Panc1 (cell line): ENCODE data around the gene RMND5A. TPM values are rescaled to one million over a fixed set of nuclear protein-coding genes. Genes with fewer than 3 reads are reported as not detected.

Experiments
- ATAC-seq: fragments of 200-7000 bp; cut with Tn5 transposase; 2 replicates; pipeline ENCODE4 v1.9.1; 2020; ENCODE audit warnings: mild to moderate bottlenecking, moderate library complexity
- BruUV-seq: library from RNA; stranded (reverse); fragments of 400-500 nt; replicated peaks from 2 replicates; lab custom pipeline; 2021; lab: Mats Ljungman, UMichigan
- CTCF ChIA-PET: fragments of 300-600 bp; sonication (Branson Sonifier 250); formaldehyde crosslinking; loops from one replicate; lab custom pipeline; 2022; ENCODE audit warnings: antibody characterized with exemption; lab: Charles Lee
- POLR2A ChIA-PET: fragments of 300-600 bp; sonication (Branson Sonifier 250); formaldehyde crosslinking; loops from one replicate; lab custom pipeline; 2022; ENCODE audit warnings: antibody characterized with exemption; lab: Charles Lee
- DNase-seq: peaks from one replicate; pipeline ENCODE4 v3.0.0-alpha.2; 2010; ENCODE audit warnings: low read depth, low spot score
- H3K27ac ChIP-seq: 2 replicates; pipeline ENCODE4 v1.5.1; 2011; ENCODE audit warnings: mild to moderate bottlenecking, low read length, inconsistent platforms
- H3K27me3 ChIP-seq: fragments of 200-500 bp; sonication (Bioruptor generic); 2 replicates; pipeline ENCODE4 v1.6.0; 2014; ENCODE audit warnings: low read length, inconsistent platforms; ENCODE audit not compliant: control insufficient read depth, insufficient read depth
- H3K36me3 ChIP-seq: fragments of 200-500 bp; sonication (Bioruptor generic); 2 replicates; pipeline ENCODE4 v1.5.1; 2014; ENCODE audit warnings: inconsistent platforms, mild to moderate bottlenecking, low read length, moderate library complexity; ENCODE audit not compliant: control insufficient read depth, insufficient read depth
- H3K4me1 ChIP-seq: 2 replicates; pipeline ENCODE4 v1.5.1; 2011; ENCODE audit warnings: inconsistent platforms, mild to moderate bottlenecking, low read length, moderate library complexity; ENCODE audit not compliant: control insufficient read depth, insufficient read depth
- H3K4me3 ChIP-seq, 2 experiments: 2 replicates each; pipeline ENCODE4 v1.5.1; 2011 to 2012; ENCODE audit warnings: low read depth in 2 of 2, low read length in 2 of 2, mild to moderate bottlenecking in 2 of 2, inconsistent platforms in 1 of 2, moderate library complexity in 1 of 2
- H3K9me3 ChIP-seq: fragments of 200-500 bp; sonication (Bioruptor generic); 2 replicates; pipeline ENCODE4 v1.5.1; 2014; ENCODE audit warnings: low read depth, mild to moderate bottlenecking, inconsistent platforms, low read length, moderate library complexity; ENCODE audit not compliant: control insufficient read depth, insufficient read depth
- POLR2AphosphoS5 ChIP-seq: IDR thresholded peaks from 2 replicates; pipeline ENCODE4 v1.6.1; 2012; ENCODE audit warnings: mild to moderate bottlenecking, low read depth, low read length, moderate library complexity
- REST ChIP-seq, 2 experiments: IDR thresholded peaks; 2 replicates each; pipeline ENCODE4 v1.6.1; 2011 to 2012; ENCODE audit warnings: low read depth in 2 of 2, control low read depth in 1 of 2, low read length in 1 of 2, mild to moderate bottlenecking in 1 of 2, moderate library complexity in 1 of 2; ENCODE audit not compliant: insufficient read depth in 1 of 2
- SIN3A ChIP-seq: IDR thresholded peaks from 2 replicates; pipeline ENCODE4 v1.6.1; 2012; ENCODE audit warnings: low read depth, mild to moderate bottlenecking, low read length, moderate library complexity, borderline replicate concordance; ENCODE audit not compliant: insufficient read depth
- TCF7L2 ChIP-seq: IDR thresholded peaks from 2 replicates; pipeline ENCODE4 v1.6.1; 2011; ENCODE audit warnings: mild to moderate bottlenecking, low read depth, low read length, inconsistent platforms
- in situ Hi-C: cut with HindIII; loops from 2 replicates; pipeline ENCODE4 v1.10.0; 2016; ENCODE audit warnings: low sequenced_read_pairs, low pct_unique_long_range_greater_than_20kb
- intact Hi-C: fragments of 100-400 bp; cut with micrococcal nuclease; formaldehyde crosslinking; loops from one replicate; pipeline ENCODE4 v1.10.0; 2022; ENCODE audit not compliant: unreplicated experiment
- total RNA-seq: library from RNA; stranded (reverse); gene quantifications from one replicate; pipeline ENCODE4 v1.2.1, GENCODE V29; 2021; ENCODE audit not compliant: unreplicated experiment
- TF ChIP-seq, protein P1 (sequence below): fragments of 450-650 bp; IDR thresholded peaks from 2 replicates; pipeline ENCODE4 v1.5.1; 2017; ENCODE audit warnings: mild to moderate bottlenecking

The RMND5A gene
- total RNA-seq, 1 experiment from 2014 or later, result 42.8 TPM

DNA sequence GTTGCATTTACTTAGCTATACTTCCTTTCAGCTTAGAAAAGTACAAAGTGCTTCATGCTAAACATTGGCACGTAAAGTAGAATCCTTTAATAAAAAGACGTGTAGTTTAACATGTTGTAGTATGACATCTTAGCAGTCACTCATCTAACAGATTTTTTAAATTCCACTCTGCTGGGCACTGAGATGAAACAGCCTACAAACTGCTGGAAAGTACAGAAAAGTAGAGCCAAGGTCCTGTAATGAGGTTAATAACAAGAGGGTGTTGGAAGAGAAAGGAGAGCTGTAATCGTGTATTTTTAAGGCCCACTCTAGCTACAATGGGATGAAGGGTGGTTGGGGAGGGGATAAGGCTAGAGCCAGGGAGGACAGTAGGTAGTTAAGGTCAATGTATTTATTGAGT lies 59.9 kb downstream of the RMND5A start:
- Histone ChIP-seq H3K27ac (no peak overlapping the region), H3K36me3 (no peaks in the 10 kb centered on the region), H3K9me3 (no peaks in the 10 kb centered on the region), H3K4me1 (no peaks in the 10 kb centered on the region), H3K4me3 (no peak overlapping the region), H3K27me3 (no peaks in the 10 kb centered on the region)
- no peak for ATAC-seq
- POLR2A ChIA-PET, result no interaction called here
- in situ Hi-C loops (no loop called here), intact Hi-C loops (no loop called here)
- TF ChIP-seq SIN3A (no peak), TCF7L2 (no peak), REST (IDR thresholded peaks at IDR 0.05; ENCODE audit: insufficient read depth in 1 of 2, low read depth in 2 of 2, low read length in 1 of 2) (no peak), POLR2AphosphoS5 (no peak)
- TF ChIP-seq, protein P1, sequence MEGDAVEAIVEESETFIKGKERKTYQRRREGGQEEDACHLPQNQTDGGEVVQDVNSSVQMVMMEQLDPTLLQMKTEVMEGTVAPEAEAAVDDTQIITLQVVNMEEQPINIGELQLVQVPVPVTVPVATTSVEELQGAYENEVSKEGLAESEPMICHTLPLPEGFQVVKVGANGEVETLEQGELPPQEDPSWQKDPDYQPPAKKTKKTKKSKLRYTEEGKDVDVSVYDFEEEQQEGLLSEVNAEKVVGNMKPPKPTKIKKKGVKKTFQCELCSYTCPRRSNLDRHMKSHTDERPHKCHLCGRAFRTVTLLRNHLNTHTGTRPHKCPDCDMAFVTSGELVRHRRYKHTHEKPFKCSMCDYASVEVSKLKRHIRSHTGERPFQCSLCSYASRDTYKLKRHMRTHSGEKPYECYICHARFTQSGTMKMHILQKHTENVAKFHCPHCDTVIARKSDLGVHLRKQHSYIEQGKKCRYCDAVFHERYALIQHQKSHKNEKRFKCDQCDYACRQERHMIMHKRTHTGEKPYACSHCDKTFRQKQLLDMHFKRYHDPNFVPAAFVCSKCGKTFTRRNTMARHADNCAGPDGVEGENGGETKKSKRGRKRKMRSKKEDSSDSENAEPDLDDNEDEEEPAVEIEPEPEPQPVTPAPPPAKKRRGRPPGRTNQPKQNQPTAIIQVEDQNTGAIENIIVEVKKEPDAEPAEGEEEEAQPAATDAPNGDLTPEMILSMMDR, result no peak
- no peak for DNase-seq
- no TSS peak for BruUV-seq
- CTCF ChIA-PET, result no interaction called here

DNA sequence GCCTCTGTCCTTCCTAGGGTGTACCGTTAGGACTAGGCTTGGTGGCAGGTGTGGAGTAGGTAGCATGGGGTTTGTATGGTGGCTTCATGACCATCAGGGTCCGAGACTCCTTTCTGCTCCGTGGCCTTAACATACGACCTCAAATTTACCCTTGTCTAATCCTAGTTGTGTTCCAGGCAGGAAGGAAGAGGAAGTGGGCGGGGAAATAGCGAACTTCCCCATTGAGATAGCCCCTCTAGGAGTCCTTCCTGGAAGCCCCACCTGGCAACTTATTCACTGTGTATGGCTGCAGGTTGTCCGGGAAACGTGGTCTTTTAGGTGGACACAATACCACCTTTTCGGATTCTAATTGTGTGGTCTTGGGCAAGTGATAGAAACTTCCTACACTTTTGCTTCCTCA lies 61.3 kb downstream of the RMND5A start:
- BruUV-seq, result no TSS peak
- DNase-seq (no peak), ATAC-seq (no peak)
- H3K4me1 ChIP-seq, result no peaks in the 10 kb centered on the region
- no peak overlapping the region for H3K27ac ChIP-seq
- no peak for TF ChIP-seq SIN3A
- TF ChIP-seq TCF7L2, result no peak
- TF ChIP-seq, protein P1, result no peak
- no peak for TF ChIP-seq POLR2AphosphoS5
- no peak for TF ChIP-seq REST (IDR thresholded peaks at IDR 0.05; ENCODE audit: insufficient read depth in 1 of 2, low read depth in 2 of 2, low read length in 1 of 2)
- POLR2A ChIA-PET, result no interaction called here
- no peaks in the 10 kb centered on the region for H3K27me3 ChIP-seq
- in situ Hi-C loops, result no loop called here
- H3K36me3 ChIP-seq, result no peaks in the 10 kb centered on the region
- CTCF ChIA-PET, result no interaction called here
- intact Hi-C loops, result no loop called here
- H3K9me3 ChIP-seq, result no peaks in the 10 kb centered on the region
- no peak overlapping the region for H3K4me3 ChIP-seq
